ENCODE results near the gene ROCK1. TPM values are rescaled to one million over a fixed set of nuclear protein-coding genes. Genes with fewer than 3 reads are reported as not detected.
A peak's percentile ranks its signal among the peaks of the same experiment; 100 is the strongest.

Gene ROCK1
- total RNA-seq, 1 donor from 2014 or later, result 66.2 TPM

GRCh38 chr18:20988726-20989125 is 122.9 kb downstream of the ROCK1 start:
- Histone ChIP-seq H3F3A (ENCODE audit: low read depth) (no peaks in the 10 kb centered on the region), H3K36me3 (peaks cover 19% of the 10 kb centered on the region), H4K20me1 (ENCODE audit: low read depth) (no peaks in the 10 kb centered on the region), H3K4me1 (no peaks in the 10 kb centered on the region), H3K27ac (no peak overlapping the region), H3K4me2 (no peak overlapping the region), H3K4me3 (no peak overlapping the region), H3K9me3 (ENCODE audit: low read depth) (no peaks in the 10 kb centered on the region), H3K79me2 (ENCODE audit: low read depth) (no peaks in the 10 kb centered on the region), H3K9ac (no peak overlapping the region), H2AFZ (replicated peaks) (no peak overlapping the region), H3K27me3 (no peaks in the 10 kb centered on the region)
- Mint-ChIP-seq H3K4me3 (no peak overlapping the region), H3K27ac (no peak overlapping the region), H3K27me3 (ENCODE audit: insufficient read depth, low read depth) (no peaks in the 10 kb centered on the region), H3K4me1 (no peaks in the 10 kb centered on the region), H3K9me3 (no peaks in the 10 kb centered on the region), H3K36me3 (peaks cover 18% of the 10 kb centered on the region)
- TF ChIP-seq CTCF (IDR thresholded peaks at IDR 0.05) (no peak), EZH2 (IDR thresholded peaks at IDR 0.05) (no peak), EZH2phosphoT487 (IDR thresholded peaks at IDR 0.05) (no peak)
- DNase-seq (ENCODE audit: low spot score), result no peak

- H3K4me1 ChIP-seq, result no peaks in the 10 kb centered on the region
- no peaks in the 10 kb centered on the region for H3K4me1 Mint-ChIP-seq
- TF ChIP-seq CTCF (IDR thresholded peaks at IDR 0.05), result no peak
- TF ChIP-seq EZH2phosphoT487 (IDR thresholded peaks at IDR 0.05), result no peak
- TF ChIP-seq EZH2 (IDR thresholded peaks at IDR 0.05), result no peak
- no peak overlapping the region for H3K27ac Mint-ChIP-seq
- H3K36me3 Mint-ChIP-seq, result peaks cover 43% of the 10 kb centered on the region
- H3K36me3 ChIP-seq, result peaks cover 14% of the 10 kb centered on the region
- no peak overlapping the region for H3K27ac ChIP-seq
- H3K9me3 ChIP-seq (ENCODE audit: low read depth), result no peaks in the 10 kb centered on the region
- H3K27me3 ChIP-seq, result no peaks in the 10 kb centered on the region
- H3K4me3 Mint-ChIP-seq, result no peak overlapping the region
- no peak overlapping the region for H3K4me3 ChIP-seq
- H3K9me3 Mint-ChIP-seq, result no peaks in the 10 kb centered on the region
- H3F3A ChIP-seq (ENCODE audit: low read depth), result no peaks in the 10 kb centered on the region
- no peaks in the 10 kb centered on the region for H4K20me1 ChIP-seq (ENCODE audit: low read depth)
- H3K9ac ChIP-seq, result no peak overlapping the region
- DNase-seq (ENCODE audit: low spot score), result no peak
- no peaks in the 10 kb centered on the region for H3K27me3 Mint-ChIP-seq (ENCODE audit: insufficient read depth, low read depth)
- H3K4me2 ChIP-seq, result no peak overlapping the region
- no peaks in the 10 kb centered on the region for H3K79me2 ChIP-seq (ENCODE audit: low read depth)
- no peak overlapping the region for H2AFZ ChIP-seq (replicated peaks)
Observed at GRCh38 chr18:20975077-20975476, 136.5 kb downstream of the ROCK1 start.

- Mint-ChIP-seq H3K4me1 (no peaks in the 10 kb centered on the region), H3K27ac (no peak overlapping the region), H3K4me3 (no peak overlapping the region), H3K36me3 (peaks cover 25% of the 10 kb centered on the region), H3K9me3 (no peaks in the 10 kb centered on the region), H3K27me3 (ENCODE audit: insufficient read depth, low read depth) (no peaks in the 10 kb centered on the region)
- peaks cover 6% of the 10 kb centered on the region for H3K36me3 ChIP-seq
- H3K9ac ChIP-seq, result no peak overlapping the region
- no peaks in the 10 kb centered on the region for H3K27me3 ChIP-seq
- H3K27ac ChIP-seq, result no peak overlapping the region
- no peaks in the 10 kb centered on the region for H3K79me2 ChIP-seq (ENCODE audit: low read depth)
- no peaks in the 10 kb centered on the region for H4K20me1 ChIP-seq (ENCODE audit: low read depth)
- H3K9me3 ChIP-seq (ENCODE audit: low read depth), result no peaks in the 10 kb centered on the region
- no peak overlapping the region for H2AFZ ChIP-seq (replicated peaks)
- H3K4me2 ChIP-seq, result no peak overlapping the region
- H3K4me3 ChIP-seq, result no peak overlapping the region
- DNase-seq (ENCODE audit: low spot score), result peak; percentile 6
- H3F3A ChIP-seq (ENCODE audit: low read depth), result no peaks in the 10 kb centered on the region
- no peak for TF ChIP-seq EZH2phosphoT487 (IDR thresholded peaks at IDR 0.05)
- TF ChIP-seq CTCF (IDR thresholded peaks at IDR 0.05), result peak; percentile 46
- H3K4me1 ChIP-seq, result no peaks in the 10 kb centered on the region
Observed at GRCh38 chr18:20971886-20972267, 139.7 kb downstream of the ROCK1 start.

- H3K79me2 ChIP-seq (ENCODE audit: low read depth), result no peaks in the 10 kb centered on the region
- no peak overlapping the region for H3K9ac ChIP-seq
- no peak for DNase-seq (ENCODE audit: low spot score)
- H4K20me1 ChIP-seq (ENCODE audit: low read depth), result no peaks in the 10 kb centered on the region
- no peaks in the 10 kb centered on the region for H3K27me3 ChIP-seq
- peaks cover 8% of the 10 kb centered on the region for H3K36me3 Mint-ChIP-seq
- no peak overlapping the region for H3K27ac Mint-ChIP-seq
- no peaks in the 10 kb centered on the region for H3K4me1 Mint-ChIP-seq
- no peak overlapping the region for H3K4me3 ChIP-seq
- no peak for TF ChIP-seq EZH2 (IDR thresholded peaks at IDR 0.05)
- no peak for TF ChIP-seq EZH2phosphoT487 (IDR thresholded peaks at IDR 0.05)
- TF ChIP-seq CTCF (IDR thresholded peaks at IDR 0.05), result no peak
- no peak overlapping the region for H2AFZ ChIP-seq (replicated peaks)
- no peak overlapping the region for H3K4me2 ChIP-seq
- H3K36me3 ChIP-seq, result peaks cover 10% of the 10 kb centered on the region
- no peaks in the 10 kb centered on the region for H3K4me1 ChIP-seq
- H3K27me3 Mint-ChIP-seq (ENCODE audit: insufficient read depth, low read depth), result no peaks in the 10 kb centered on the region
- H3F3A ChIP-seq (ENCODE audit: low read depth), result no peaks in the 10 kb centered on the region
- no peaks in the 10 kb centered on the region for H3K9me3 Mint-ChIP-seq
- no peak overlapping the region for H3K4me3 Mint-ChIP-seq
- H3K9me3 ChIP-seq (ENCODE audit: low read depth), result no peaks in the 10 kb centered on the region
- no peak overlapping the region for H3K27ac ChIP-seq
Observed at GRCh38 chr18:20966795-20967194, 144.8 kb downstream of the ROCK1 start.
